ENCODE results near the gene FGF19. TPM values are rescaled to one million over a fixed set of nuclear protein-coding genes. Genes with fewer than 3 reads are reported as not detected.

The FGF19 gene
- total and polyA plus RNA-seq, 9 of the 15 experiments (the other 6 are each of a cell fraction or from before 2014, with no cell fraction given), result 0.11 TPM; not detected in 8

DNA sequence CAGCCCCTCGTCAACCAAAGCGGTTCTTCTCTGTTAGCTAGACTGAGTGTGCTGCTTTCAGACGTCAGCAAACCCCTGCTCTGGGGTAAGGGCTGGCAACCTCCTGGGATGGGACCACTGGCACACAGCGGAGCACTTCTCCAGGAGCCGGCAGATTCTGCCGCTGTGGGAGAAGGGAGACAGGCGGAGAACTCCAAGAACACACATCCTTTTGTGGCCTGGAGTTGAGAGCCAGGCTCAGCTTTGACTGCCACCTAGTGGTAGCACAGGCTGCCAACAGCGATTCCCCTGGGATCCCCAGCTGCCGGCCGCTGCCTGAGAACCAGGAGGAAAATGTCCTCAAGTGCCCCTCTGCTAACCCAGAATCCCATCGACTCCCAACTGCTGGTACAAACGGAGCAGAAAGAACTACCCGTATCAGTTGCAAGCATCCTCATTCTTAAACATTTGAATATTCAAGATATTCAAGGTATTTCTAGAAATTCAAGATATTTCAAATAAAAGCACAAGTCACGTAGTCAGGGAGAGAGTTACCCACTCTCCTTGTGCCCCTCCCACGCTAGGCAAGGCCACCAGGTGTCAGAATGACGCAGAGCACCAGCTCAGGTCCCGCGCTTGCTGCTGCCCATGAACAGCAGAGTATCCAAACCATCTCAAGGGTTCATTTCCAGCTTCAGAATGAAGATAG lies 33.5 kb downstream of the FGF19 start (continued):
- TF ChIP-seq, protein P1, sequence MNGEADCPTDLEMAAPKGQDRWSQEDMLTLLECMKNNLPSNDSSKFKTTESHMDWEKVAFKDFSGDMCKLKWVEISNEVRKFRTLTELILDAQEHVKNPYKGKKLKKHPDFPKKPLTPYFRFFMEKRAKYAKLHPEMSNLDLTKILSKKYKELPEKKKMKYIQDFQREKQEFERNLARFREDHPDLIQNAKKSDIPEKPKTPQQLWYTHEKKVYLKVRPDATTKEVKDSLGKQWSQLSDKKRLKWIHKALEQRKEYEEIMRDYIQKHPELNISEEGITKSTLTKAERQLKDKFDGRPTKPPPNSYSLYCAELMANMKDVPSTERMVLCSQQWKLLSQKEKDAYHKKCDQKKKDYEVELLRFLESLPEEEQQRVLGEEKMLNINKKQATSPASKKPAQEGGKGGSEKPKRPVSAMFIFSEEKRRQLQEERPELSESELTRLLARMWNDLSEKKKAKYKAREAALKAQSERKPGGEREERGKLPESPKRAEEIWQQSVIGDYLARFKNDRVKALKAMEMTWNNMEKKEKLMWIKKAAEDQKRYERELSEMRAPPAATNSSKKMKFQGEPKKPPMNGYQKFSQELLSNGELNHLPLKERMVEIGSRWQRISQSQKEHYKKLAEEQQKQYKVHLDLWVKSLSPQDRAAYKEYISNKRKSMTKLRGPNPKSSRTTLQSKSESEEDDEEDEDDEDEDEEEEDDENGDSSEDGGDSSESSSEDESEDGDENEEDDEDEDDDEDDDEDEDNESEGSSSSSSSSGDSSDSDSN (IDR thresholded peaks at IDR 0.05; ENCODE audit: borderline replicate concordance in 1 of 2, low read depth in 2 of 2, low read length in 2 of 2), result 0 out of 4 replicates have a peak, but pooled peaks of 1 of the 2 experiments have one; percentile 22
- TF ChIP-seq, protein P2, sequence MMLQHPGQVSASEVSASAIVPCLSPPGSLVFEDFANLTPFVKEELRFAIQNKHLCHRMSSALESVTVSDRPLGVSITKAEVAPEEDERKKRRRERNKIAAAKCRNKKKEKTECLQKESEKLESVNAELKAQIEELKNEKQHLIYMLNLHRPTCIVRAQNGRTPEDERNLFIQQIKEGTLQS (IDR thresholded peaks at IDR 0.05), result no peak
- TF ChIP-seq, protein P2 (CRISPR knock-in tag; conservative IDR thresholded peaks at IDR 0.05), result 0 out of 2 replicates have a peak, but pooled peaks have one; percentile 27
- TF ChIP-seq FOXJ3 (CRISPR knock-in tag; IDR thresholded peaks at IDR 0.05) (no peak), XRCC5 (IDR thresholded peaks at IDR 0.05; ENCODE audit: low read depth, low read length) (peak; percentile 71; the same call in 1 of the 2 replicates), ZNF41 (CRISPR knock-in tag; conservative IDR thresholded peaks at IDR 0.05) (no peak), FOXA3 (CRISPR knock-in tag; conservative IDR thresholded peaks at IDR 0.05 in 1 of 2, IDR thresholded peaks at IDR 0.05 in 1 of 2) (no peak), SRF (CRISPR knock-in tag; IDR thresholded peaks at IDR 0.05) (0 out of 4 replicates have a peak, but pooled peaks of 1 of the 2 experiments have one; percentile 29), RAD21 (CRISPR knock-in tag; conservative IDR thresholded peaks at IDR 0.05 in 1 of 2, IDR thresholded peaks at IDR 0.05 in 1 of 2) (peak; percentile 58 to 74), KLF16 (IDR thresholded peaks at IDR 0.05) (peak; percentile 44; the same call in 1 of the 2 replicates), TGIF2 (CRISPR knock-in tag; IDR thresholded peaks at IDR 0.05) (no peak), PHTF2 (CRISPR knock-in tag; IDR thresholded peaks at IDR 0.05) (no peak), MAZ (CRISPR knock-in tag; conservative IDR thresholded peaks at IDR 0.05 in 1 of 2, IDR thresholded peaks at IDR 0.05 in 1 of 2) (peak in 1 of 2 experiments; percentile 59; a peak in 2 of 4 replicates)
- TF ChIP-seq, protein P3, sequence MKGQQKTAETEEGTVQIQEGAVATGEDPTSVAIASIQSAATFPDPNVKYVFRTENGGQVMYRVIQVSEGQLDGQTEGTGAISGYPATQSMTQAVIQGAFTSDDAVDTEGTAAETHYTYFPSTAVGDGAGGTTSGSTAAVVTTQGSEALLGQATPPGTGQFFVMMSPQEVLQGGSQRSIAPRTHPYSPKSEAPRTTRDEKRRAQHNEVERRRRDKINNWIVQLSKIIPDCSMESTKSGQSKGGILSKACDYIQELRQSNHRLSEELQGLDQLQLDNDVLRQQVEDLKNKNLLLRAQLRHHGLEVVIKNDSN (CRISPR knock-in tag; IDR thresholded peaks at IDR 0.05), result 0 out of 2 replicates have a peak, but pooled peaks have one; percentile 27
- TF ChIP-seq, protein P4, sequence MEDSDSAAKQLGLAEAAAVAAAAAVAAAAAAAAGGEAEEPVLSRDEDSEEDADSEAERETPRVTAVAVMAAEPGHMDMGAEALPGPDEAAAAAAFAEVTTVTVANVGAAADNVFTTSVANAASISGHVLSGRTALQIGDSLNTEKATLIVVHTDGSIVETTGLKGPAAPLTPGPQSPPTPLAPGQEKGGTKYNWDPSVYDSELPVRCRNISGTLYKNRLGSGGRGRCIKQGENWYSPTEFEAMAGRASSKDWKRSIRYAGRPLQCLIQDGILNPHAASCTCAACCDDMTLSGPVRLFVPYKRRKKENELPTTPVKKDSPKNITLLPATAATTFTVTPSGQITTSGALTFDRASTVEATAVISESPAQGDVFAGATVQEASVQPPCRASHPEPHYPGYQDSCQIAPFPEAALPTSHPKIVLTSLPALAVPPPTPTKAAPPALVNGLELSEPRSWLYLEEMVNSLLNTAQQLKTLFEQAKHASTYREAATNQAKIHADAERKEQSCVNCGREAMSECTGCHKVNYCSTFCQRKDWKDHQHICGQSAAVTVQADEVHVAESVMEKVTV (CRISPR knock-in tag; IDR thresholded peaks at IDR 0.05), result 0 out of 2 replicates have a peak, but pooled peaks have one; percentile 38
